ENCODE results near the gene MAML3. TPM values are rescaled to one million over a fixed set of nuclear protein-coding genes. Genes with fewer than 3 reads are reported as not detected.

MAML3 gene
- total and polyA plus RNA-seq, 2 of the 13 experiments (the other 11 are each of a cell fraction or from before 2014, with no cell fraction given): 0.05 to 0.13 TPM

- CTCF ChIA-PET (ENCODE audit: low intra/inter-chr PET ratio, low total read pairs): no interaction called here
- intact Hi-C loops (cut with micrococcal nuclease; ENCODE audit: unreplicated experiment): no loop called here
Measured at GRCh38 chr4:139899346-139899745, 254.6 kb downstream of the MAML3 start.

GRCh38 chr4:139898293-139898692, 255.7 kb downstream of the MAML3 start:
- DNase-seq (ENCODE audit: low spot score) (no peak), ATAC-seq (no peak), FAIRE-seq (no peak)
- CTCF ChIA-PET (ENCODE audit: low intra/inter-chr PET ratio, low total read pairs): no interaction called here
- no peak overlapping the region for H3K4me2 ChIP-seq (ENCODE audit: low read depth, low read length)
- in situ Hi-C loops (cut with HindIII; ENCODE audit: extremely low pct_ligation_motif_present, low pct_unique_long_range_greater_than_20kb) (no loop called here), intact Hi-C loops (cut with micrococcal nuclease; ENCODE audit: unreplicated experiment) (no loop called here)
- H3K4me1 ChIP-seq (ENCODE audit: insufficient read depth, low read length): no peaks in the 10 kb centered on the region
- H4K20me1 ChIP-seq (ENCODE audit: insufficient read depth, low read length): no peaks in the 10 kb centered on the region
- no peak overlapping the region for H3K4me3 ChIP-seq (replicated peaks in 1 of 3; ENCODE audit: insufficient read depth in 1 of 3, low read depth in 2 of 3, low read length in 3 of 3)
- no peaks in the 10 kb centered on the region for H3K79me2 ChIP-seq (ENCODE audit: insufficient read depth, low read length)
- no peaks in the 10 kb centered on the region for H3K9me3 ChIP-seq (ENCODE audit: low read length)
- H3K9ac ChIP-seq (ENCODE audit: insufficient read depth, low read depth, low read length): no peak overlapping the region
- no peak overlapping the region for H2AFZ ChIP-seq (ENCODE audit: low read length)
- POLR2A ChIA-PET: no interaction called here
- peaks cover 0 to 9% of the 10 kb centered on the region in 2 experiments; a peak in 1 of 5 replicates for H3K27me3 ChIP-seq (ENCODE audit: control insufficient read depth in 1 of 2, insufficient read depth in 2 of 2, low read length in 2 of 2)
- H3K36me3 ChIP-seq (replicated peaks in 1 of 2; ENCODE audit: control insufficient read depth in 1 of 2, insufficient read depth in 2 of 2, low read length in 2 of 2): no peaks in the 10 kb centered on the region
- BruUV-seq (replicated peaks): no TSS peak
- 31% methylated on average over 3 of the region's 3 CpGs for WGBS (ENCODE audit: low lambda C conversion rate)
- H3K27ac ChIP-seq (ENCODE audit: extremely low read length, insufficient read depth, low read length): no peak overlapping the region
- TF ChIP-seq ZMYM2 (CRISPR knock-in tag; IDR thresholded peaks at IDR 0.05): no peak
- no peak for TF ChIP-seq TAF1 (CRISPR knock-in tag; IDR thresholded peaks at IDR 0.05)
- no peak for TF ChIP-seq MED1 (CRISPR knock-in tag; IDR thresholded peaks at IDR 0.05)
- no peak for TF ChIP-seq ZNF776 (CRISPR knock-in tag; IDR thresholded peaks at IDR 0.05)
- no peak for TF ChIP-seq ZNF343 (CRISPR knock-in tag; IDR thresholded peaks at IDR 0.05)
- TF ChIP-seq ATF4 (CRISPR knock-in tag; IDR thresholded peaks at IDR 0.05): no peak
- TF ChIP-seq FOXA3 (CRISPR knock-in tag; IDR thresholded peaks at IDR 0.05): no peak

More at GRCh38 chr4:139899346-139899745, 254.6 kb downstream of the MAML3 start:
- Histone ChIP-seq H3K36me3 (replicated peaks in 1 of 2; ENCODE audit: control insufficient read depth in 1 of 2, insufficient read depth in 2 of 2, low read length in 2 of 2) (no peaks in the 10 kb centered on the region), H3K9me3 (ENCODE audit: low read length) (no peaks in the 10 kb centered on the region), H3K27me3 (ENCODE audit: control insufficient read depth in 1 of 2, insufficient read depth in 2 of 2, low read length in 2 of 2) (peaks cover 0 to 9% of the 10 kb centered on the region in 2 experiments; a peak in 1 of 5 replicates), H3K4me2 (ENCODE audit: low read depth, low read length) (no peak overlapping the region), H4K20me1 (ENCODE audit: insufficient read depth, low read length) (no peaks in the 10 kb centered on the region), H3K9ac (ENCODE audit: insufficient read depth, low read depth, low read length) (no peak overlapping the region), H3K4me1 (ENCODE audit: insufficient read depth, low read length) (no peaks in the 10 kb centered on the region), H3K4me3 (replicated peaks in 1 of 3; ENCODE audit: insufficient read depth in 1 of 3, low read depth in 2 of 3, low read length in 3 of 3) (no peak overlapping the region), H3K79me2 (ENCODE audit: insufficient read depth, low read length) (no peaks in the 10 kb centered on the region), H3K27ac (ENCODE audit: extremely low read length, insufficient read depth, low read length) (no peak overlapping the region), H2AFZ (ENCODE audit: low read length) (no peak overlapping the region)
- DNase-seq (ENCODE audit: low spot score) (no peak), ATAC-seq (no peak), FAIRE-seq (no peak)
- in situ Hi-C loops (cut with HindIII; ENCODE audit: extremely low pct_ligation_motif_present, low pct_unique_long_range_greater_than_20kb): no loop called here
- TF ChIP-seq POLR2AphosphoS5 (IDR thresholded peaks at IDR 0.05; ENCODE audit: low read depth, low read length): no peak
- no peak for TF ChIP-seq ZFP37 (CRISPR knock-in tag; IDR thresholded peaks at IDR 0.05; ENCODE audit: borderline replicate concordance)
- TF ChIP-seq SP4 (CRISPR knock-in tag; IDR thresholded peaks at IDR 0.05): no peak
- TF ChIP-seq ZNF382 (CRISPR knock-in tag; IDR thresholded peaks at IDR 0.05; ENCODE audit: borderline replicate concordance): no peak
- no peak for TF ChIP-seq FOXA3 (CRISPR knock-in tag; IDR thresholded peaks at IDR 0.05)
- TF ChIP-seq RBM22 (optimal IDR thresholded peaks at IDR 0.05; ENCODE audit: low read length): no peak
- TF ChIP-seq RAD21 (CRISPR knock-in tag; IDR thresholded peaks at IDR 0.05): no peak
- TF ChIP-seq ZBTB14 (CRISPR knock-in tag; IDR thresholded peaks at IDR 0.05): no peak
- TF ChIP-seq FOXO1 (CRISPR knock-in tag; IDR thresholded peaks at IDR 0.05): no peak
- TF ChIP-seq CCAR2 (optimal IDR thresholded peaks at IDR 0.05; ENCODE audit: low read depth, low read length): no peak
- no peak for TF ChIP-seq MEIS2 (CRISPR knock-in tag; IDR thresholded peaks at IDR 0.05)
- TF ChIP-seq ZFYVE20 (CRISPR knock-in tag; IDR thresholded peaks at IDR 0.05; ENCODE audit: borderline replicate concordance, low read depth): no peak
- TF ChIP-seq PHF21A (CRISPR knock-in tag; IDR thresholded peaks at IDR 0.05): no peak
- TF ChIP-seq NFE2L2 (IDR thresholded peaks at IDR 0.05; ENCODE audit: low read length): no peak
- POLR2A ChIA-PET: no interaction called here
- WGBS (ENCODE audit: low lambda C conversion rate): 66% methylated on average over 4 of the region's 4 CpGs
- BruUV-seq (replicated peaks): no TSS peak

Data from HepG2 (cell line).